Esophagus squamous epithelium (tissue), 4 donors: ENCODE data around the gene GGNBP2.

Experiments
- POLR2A ChIP-seq, 4 donors: fragments of 450-650 bp; IDR thresholded peaks; one replicate each; pipeline ENCODE4 v1.6.1; 2017; ENCODE audit warnings: antibody characterized with exemption in 4 of 4, mild to moderate bottlenecking in 4 of 4, moderate library complexity in 3 of 4
- TF ChIP-seq, protein P1 (sequence below), 6 experiments: fragments of 450-650 bp in 4 of 6; fragments of 200-600 bp in 2 of 6; sonication (generic) in 2 of 6; IDR thresholded peaks; one replicate each; pipeline ENCODE4 v1.5.1; 2016 to 2019; ENCODE audit warnings: antibody characterized with exemption in 6 of 6, mild to moderate bottlenecking in 4 of 6, moderate library complexity in 4 of 6

DNA sequence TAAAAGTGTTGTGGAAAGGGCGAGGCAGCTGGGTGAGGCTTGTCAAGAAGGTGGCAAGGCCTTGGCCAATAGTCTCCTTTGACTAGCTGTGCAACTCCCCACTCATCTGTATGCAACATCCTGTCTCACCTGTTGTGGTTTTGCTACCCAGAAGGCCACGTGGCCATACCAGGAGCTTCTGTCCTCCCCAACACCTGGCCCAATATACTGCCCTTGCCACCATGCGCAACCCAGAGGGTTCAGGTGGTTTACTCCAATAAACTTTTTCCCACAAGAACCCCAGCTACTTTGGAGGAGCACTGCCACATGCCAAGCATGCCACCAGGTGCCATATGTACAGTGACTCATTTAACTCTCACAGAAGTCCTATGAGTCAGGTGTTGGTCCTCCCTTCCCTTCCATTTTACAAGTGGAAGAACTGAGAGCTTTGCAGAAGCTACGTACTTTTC, 20.3 kb upstream of the GGNBP2 start:
- TF ChIP-seq, protein P1, sequence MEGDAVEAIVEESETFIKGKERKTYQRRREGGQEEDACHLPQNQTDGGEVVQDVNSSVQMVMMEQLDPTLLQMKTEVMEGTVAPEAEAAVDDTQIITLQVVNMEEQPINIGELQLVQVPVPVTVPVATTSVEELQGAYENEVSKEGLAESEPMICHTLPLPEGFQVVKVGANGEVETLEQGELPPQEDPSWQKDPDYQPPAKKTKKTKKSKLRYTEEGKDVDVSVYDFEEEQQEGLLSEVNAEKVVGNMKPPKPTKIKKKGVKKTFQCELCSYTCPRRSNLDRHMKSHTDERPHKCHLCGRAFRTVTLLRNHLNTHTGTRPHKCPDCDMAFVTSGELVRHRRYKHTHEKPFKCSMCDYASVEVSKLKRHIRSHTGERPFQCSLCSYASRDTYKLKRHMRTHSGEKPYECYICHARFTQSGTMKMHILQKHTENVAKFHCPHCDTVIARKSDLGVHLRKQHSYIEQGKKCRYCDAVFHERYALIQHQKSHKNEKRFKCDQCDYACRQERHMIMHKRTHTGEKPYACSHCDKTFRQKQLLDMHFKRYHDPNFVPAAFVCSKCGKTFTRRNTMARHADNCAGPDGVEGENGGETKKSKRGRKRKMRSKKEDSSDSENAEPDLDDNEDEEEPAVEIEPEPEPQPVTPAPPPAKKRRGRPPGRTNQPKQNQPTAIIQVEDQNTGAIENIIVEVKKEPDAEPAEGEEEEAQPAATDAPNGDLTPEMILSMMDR (IDR thresholded peaks at IDR 0.05) = peak in 1 of 6 experiments; percentile 7
- no peak for TF ChIP-seq POLR2A (IDR thresholded peaks at IDR 0.05)
